Suprapubic skin (tissue), 3 donors: ENCODE data around the gene FAT4.

Experiments
- CTCF ChIP-seq, 2 donors: fragments of 200-600 bp in 1 of 2; fragments of 450-650 bp in 1 of 2; sonication (generic) in 1 of 2; IDR thresholded peaks; one replicate each; pipeline ENCODE4 v1.5.1; 2016 to 2019; ENCODE audit warnings: antibody characterized with exemption in 2 of 2, mild to moderate bottlenecking in 1 of 2, moderate library complexity in 1 of 2
- EP300 ChIP-seq: sonication (generic); formaldehyde crosslinking; IDR thresholded peaks from one replicate; pipeline ENCODE4 v1.6.1; 2017; ENCODE audit warnings: antibody characterized with exemption

DNA sequence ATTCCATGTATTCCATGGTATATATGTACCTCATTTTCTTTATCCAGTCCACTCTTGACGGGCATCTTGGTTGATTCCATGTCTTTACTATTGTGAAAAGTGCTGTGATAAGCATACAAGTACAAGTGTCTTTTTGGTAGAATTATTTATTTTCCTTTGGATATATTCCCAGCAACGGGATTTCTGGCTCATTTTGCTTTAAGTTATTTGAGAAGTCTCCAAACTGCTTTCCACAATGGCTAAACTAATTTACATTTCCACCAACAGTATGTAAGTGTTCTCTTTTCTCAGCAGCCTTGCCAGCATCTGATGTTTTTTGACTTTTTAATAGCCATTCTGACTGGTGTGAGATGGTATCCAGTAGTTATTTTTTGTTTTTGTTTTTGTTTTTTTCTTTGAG is 17.6 kb upstream of the FAT4 start:
- no peak for TF ChIP-seq CTCF (IDR thresholded peaks at IDR 0.05)
- no peak for TF ChIP-seq EP300
